ENCODE results near the gene RCOR2.

GRCh38 chr11:63923319-63923718, 6.4 kb upstream of the RCOR2 start:
- TF ChIP-seq CTCF (IDR thresholded peaks at IDR 0.05; ENCODE audit: low read length) (no peak), EZH2 (IDR thresholded peaks at IDR 0.05; ENCODE audit: borderline replicate concordance, low read length) (no peak)

Data from OCI-LY1 (cell line).